ENCODE measurements around the gene DENND1A. TPM values are rescaled to one million over a fixed set of nuclear protein-coding genes. Genes with fewer than 3 reads are reported as not detected.

Gene DENND1A, protein sequence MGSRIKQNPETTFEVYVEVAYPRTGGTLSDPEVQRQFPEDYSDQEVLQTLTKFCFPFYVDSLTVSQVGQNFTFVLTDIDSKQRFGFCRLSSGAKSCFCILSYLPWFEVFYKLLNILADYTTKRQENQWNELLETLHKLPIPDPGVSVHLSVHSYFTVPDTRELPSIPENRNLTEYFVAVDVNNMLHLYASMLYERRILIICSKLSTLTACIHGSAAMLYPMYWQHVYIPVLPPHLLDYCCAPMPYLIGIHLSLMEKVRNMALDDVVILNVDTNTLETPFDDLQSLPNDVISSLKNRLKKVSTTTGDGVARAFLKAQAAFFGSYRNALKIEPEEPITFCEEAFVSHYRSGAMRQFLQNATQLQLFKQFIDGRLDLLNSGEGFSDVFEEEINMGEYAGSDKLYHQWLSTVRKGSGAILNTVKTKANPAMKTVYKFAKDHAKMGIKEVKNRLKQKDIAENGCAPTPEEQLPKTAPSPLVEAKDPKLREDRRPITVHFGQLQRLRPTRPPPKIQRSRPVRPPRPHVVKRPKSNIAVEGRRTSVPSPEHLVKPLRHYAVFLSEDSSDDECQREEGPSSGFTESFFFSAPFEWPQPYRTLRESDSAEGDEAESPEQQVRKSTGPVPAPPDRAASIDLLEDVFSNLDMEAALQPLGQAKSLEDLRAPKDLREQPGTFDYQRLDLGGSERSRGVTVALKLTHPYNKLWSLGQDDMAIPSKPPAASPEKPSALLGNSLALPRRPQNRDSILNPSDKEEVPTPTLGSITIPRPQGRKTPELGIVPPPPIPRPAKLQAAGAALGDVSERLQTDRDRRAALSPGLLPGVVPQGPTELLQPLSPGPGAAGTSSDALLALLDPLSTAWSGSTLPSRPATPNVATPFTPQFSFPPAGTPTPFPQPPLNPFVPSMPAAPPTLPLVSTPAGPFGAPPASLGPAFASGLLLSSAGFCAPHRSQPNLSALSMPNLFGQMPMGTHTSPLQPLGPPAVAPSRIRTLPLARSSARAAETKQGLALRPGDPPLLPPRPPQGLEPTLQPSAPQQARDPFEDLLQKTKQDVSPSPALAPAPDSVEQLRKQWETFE
- 85.3 TPM for polyA plus RNA-seq (2012; ENCODE audit: insufficient read length, low read depth)

DNA sequence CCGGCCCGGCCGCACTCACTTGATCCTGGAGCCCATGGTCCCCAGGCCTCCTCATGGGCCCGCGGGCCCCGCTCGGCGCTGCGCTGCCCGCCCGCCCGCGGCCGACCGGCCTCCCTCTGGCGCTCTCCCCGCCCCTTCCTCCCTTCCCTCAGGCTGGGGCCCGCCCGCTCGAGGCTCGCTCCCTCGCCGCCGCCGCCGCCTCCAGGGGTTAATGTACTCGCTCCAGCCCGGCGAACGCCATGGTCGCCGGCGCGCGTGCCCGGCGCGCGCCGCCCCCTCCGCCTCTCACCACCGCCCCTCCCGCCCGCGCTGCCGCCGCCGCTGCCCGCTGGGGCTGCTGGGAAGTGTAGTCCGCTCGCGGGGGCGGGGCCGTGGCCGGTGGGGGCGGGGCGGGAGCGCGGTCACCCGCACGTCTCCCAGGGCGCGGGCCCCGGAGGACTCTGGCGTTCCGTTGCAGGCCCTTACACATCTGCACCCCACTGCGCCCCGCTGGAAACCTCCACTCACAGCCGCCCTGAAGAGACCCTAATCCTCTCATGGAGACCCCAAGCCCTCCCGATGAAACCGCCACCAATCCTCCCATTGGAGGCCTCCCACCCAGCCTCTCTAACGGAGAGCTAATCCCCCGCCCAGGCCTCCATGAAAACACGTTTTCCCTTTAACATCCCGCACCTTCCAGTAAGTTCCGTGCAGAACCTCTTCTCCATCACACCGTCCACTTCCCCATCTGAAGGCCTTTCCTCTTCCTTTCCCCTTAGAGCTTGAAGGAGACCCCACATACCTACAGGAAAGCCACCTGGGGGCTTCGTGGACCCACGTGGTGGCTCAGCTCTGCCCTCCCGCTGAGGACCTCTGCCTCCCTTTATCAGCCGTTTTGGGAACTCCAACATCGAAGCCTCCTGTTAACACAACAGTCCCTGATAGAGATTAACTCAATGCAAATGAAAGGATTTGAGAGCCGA, at the start of gene DENND1A:
Gene DENND1A, minus strand, starts transcription at position 257 of the 962 bp plus-strand sequence. Its CDS starts 221 bp downstream, at position 36.
- TF ChIP-seq, protein P1, sequence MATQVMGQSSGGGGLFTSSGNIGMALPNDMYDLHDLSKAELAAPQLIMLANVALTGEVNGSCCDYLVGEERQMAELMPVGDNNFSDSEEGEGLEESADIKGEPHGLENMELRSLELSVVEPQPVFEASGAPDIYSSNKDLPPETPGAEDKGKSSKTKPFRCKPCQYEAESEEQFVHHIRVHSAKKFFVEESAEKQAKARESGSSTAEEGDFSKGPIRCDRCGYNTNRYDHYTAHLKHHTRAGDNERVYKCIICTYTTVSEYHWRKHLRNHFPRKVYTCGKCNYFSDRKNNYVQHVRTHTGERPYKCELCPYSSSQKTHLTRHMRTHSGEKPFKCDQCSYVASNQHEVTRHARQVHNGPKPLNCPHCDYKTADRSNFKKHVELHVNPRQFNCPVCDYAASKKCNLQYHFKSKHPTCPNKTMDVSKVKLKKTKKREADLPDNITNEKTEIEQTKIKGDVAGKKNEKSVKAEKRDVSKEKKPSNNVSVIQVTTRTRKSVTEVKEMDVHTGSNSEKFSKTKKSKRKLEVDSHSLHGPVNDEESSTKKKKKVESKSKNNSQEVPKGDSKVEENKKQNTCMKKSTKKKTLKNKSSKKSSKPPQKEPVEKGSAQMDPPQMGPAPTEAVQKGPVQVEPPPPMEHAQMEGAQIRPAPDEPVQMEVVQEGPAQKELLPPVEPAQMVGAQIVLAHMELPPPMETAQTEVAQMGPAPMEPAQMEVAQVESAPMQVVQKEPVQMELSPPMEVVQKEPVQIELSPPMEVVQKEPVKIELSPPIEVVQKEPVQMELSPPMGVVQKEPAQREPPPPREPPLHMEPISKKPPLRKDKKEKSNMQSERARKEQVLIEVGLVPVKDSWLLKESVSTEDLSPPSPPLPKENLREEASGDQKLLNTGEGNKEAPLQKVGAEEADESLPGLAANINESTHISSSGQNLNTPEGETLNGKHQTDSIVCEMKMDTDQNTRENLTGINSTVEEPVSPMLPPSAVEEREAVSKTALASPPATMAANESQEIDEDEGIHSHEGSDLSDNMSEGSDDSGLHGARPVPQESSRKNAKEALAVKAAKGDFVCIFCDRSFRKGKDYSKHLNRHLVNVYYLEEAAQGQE (IDR thresholded peaks at IDR 0.05; ENCODE audit: insufficient read depth in 1 of 2, low read depth in 2 of 2, low read length in 2 of 2): no peak
- TF ChIP-seq FOXP2 (optimal IDR thresholded peaks at IDR 0.05; ENCODE audit: borderline replicate concordance, extremely low read depth, extremely low read length, insufficient read depth) (peak; percentile 16), SIN3A (IDR thresholded peaks at IDR 0.05; ENCODE audit: borderline replicate concordance, insufficient read depth, low read length) (no peak), POLR2AphosphoS5 (IDR thresholded peaks at IDR 0.05; ENCODE audit: low read depth, low read length) (no peak; the same call in 1 of the 2 replicates), TAF1 (IDR thresholded peaks at IDR 0.05; ENCODE audit: borderline replicate concordance, insufficient read depth, low read length) (peak; percentile 69; the same call in 1 of the 2 replicates)

DNA sequence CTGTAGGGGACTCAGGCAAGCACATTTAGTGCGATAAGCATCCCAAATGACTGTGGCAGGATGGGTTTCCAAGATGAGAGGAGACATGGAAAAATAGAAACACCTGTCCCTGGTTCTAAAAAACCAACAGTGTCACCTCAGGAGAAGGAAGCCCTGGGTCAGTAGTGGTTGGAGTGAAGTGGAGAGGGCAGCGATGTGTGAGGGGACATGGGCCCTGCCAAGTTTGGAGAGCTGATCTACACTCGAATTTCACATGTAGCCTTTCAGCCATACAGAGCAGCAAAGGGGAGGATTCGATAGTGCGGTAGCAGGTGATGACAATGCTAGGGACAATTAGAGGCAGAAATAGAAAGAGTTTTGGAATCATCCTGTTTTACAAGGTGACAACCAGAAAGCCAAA, 49.1 kb upstream of the DENND1A start:
- TF ChIP-seq FOXP2 (optimal IDR thresholded peaks at IDR 0.05; ENCODE audit: borderline replicate concordance, extremely low read depth, extremely low read length, insufficient read depth): no peak
- TF ChIP-seq TAF1 (IDR thresholded peaks at IDR 0.05; ENCODE audit: borderline replicate concordance, insufficient read depth, low read length): no peak
- TF ChIP-seq POLR2AphosphoS5 (IDR thresholded peaks at IDR 0.05; ENCODE audit: low read depth, low read length): no peak
- TF ChIP-seq, protein P1 (IDR thresholded peaks at IDR 0.05; ENCODE audit: insufficient read depth in 1 of 2, low read depth in 2 of 2, low read length in 2 of 2): no peak
- no peak for TF ChIP-seq SIN3A (IDR thresholded peaks at IDR 0.05; ENCODE audit: borderline replicate concordance, insufficient read depth, low read length)

DNA sequence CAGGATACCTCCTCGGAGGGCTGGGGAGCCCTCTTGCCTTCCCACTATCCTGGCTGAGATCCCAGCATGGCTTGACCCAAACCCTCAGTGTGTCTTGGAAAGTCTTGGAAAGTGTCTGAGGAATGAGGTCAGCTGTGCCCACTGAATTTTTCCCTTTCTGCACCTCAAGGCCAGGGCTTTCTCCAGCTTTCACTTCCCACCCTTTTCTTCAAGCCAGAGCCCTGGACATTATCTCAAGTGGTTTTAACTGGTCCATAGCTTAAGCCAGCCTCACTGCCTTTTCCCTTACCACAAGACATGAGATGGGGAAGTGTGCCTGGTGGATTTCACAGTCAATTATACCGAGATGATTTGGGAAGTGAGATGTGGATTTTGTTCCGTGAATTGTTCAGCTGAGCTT, 45.9 kb upstream of the DENND1A start:
- TF ChIP-seq, protein P1 (IDR thresholded peaks at IDR 0.05; ENCODE audit: insufficient read depth in 1 of 2, low read depth in 2 of 2, low read length in 2 of 2): no peak
- TF ChIP-seq TAF1 (IDR thresholded peaks at IDR 0.05; ENCODE audit: borderline replicate concordance, insufficient read depth, low read length): no peak
- TF ChIP-seq POLR2AphosphoS5 (IDR thresholded peaks at IDR 0.05; ENCODE audit: low read depth, low read length): no peak
- TF ChIP-seq FOXP2 (optimal IDR thresholded peaks at IDR 0.05; ENCODE audit: borderline replicate concordance, extremely low read depth, extremely low read length, insufficient read depth): no peak
- TF ChIP-seq SIN3A (IDR thresholded peaks at IDR 0.05; ENCODE audit: borderline replicate concordance, insufficient read depth, low read length): no peak

DNA sequence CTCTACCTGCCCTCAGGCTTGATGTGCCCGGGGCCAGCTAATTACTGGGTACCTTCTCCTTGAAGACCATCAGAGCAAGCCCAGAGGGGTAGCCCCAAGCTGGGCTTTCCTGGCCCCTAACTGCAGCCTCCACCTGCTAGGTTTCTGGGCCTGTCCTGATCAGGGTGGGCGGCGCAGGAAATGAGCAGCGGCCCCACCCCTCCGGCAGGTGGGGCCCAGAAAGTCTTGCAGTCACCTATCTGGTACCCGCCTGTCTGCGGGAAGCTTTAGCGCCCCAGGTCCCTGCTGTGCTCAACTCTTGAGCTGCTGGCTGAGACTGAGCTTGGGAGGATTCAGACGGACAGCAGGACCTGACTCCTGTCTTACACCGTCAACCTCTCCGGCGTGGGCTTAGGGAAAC, 44.5 kb upstream of the DENND1A start:
- TF ChIP-seq, protein P1 (IDR thresholded peaks at IDR 0.05; ENCODE audit: insufficient read depth in 1 of 2, low read depth in 2 of 2, low read length in 2 of 2): no peak

Data from PFSK-1 (cell line).